ENCODE data around the gene KLHL29.

The KLHL29 gene

DNA sequence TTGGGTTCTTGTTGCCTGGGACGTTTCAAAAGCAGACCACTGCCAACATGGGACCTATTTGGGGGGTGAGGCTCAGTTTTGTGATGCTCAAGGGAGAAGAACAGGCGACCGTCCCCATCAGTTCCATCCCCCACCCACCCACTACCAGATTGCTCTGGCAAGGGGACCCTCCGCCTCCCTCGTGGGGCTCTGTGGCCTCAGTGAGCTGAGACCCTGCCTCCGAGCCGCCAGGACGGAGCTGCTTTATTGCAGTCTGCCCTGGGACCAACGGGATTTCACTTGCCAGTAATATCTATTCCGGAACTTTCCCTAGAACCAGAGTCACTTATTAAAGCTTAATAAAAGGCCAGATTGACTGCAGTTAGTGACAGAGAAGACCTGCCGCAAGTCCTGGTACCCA, 146.3 kb downstream of the KLHL29 start:
- no peak for DNase-seq (ENCODE audit: low read depth in 2 of 2)

GRCh38 chr2:23531881-23532280, 146.9 kb downstream of the KLHL29 start:
- no peak for DNase-seq (ENCODE audit: low read depth in 2 of 2)

DNA sequence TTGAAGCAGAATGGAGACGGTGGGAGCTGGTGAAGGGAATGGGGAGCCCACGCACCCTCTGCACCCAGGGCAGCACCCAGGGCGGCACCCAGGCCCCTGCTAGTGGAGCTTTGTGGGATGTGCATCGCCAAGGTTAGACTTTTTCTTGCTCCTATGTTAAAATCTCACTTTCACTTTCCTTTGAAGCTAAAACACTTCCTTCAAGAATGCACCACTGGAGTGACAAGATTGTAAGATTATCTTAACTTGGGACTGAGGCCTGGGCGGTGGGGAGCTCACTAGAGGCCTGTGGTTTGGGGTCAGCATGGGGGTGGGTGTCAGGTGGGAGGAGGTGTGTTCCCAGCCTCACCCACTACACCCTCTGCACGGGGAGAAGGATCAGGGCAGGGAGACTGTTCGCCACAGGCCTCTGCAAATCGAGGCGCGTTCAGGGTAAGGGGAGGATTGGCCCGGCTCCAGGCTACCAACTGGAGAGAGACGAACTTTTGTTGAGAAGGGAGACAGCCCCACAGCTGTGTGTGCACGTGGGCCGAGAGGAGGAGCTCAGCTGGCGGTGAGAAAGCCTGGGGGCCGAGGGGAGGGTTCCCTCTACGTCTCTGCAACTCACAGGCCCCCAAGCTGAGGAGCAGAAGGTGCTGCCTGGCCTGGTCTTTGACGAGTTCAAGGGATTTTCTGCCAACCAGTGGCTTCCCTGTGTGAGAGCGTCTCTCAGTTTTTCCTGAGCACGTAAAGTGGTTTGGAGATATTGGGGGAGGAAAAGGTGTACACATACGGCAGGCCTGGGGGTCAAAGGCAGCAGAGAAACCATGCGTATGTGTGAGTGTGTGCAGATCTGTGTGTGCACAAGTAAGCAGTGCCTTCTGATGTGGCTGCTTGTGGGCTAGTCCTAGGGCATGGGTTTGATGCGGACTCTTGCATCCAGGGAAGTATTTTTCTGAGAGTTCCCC, 147.7 kb downstream of the KLHL29 start:
- DNase-seq (ENCODE audit: low read depth in 2 of 2), result no peak

GRCh38 chr2:23533338-23533695, 148.3 kb downstream of the KLHL29 start:
- DNase-seq (ENCODE audit: low read depth in 2 of 2), result no peak

- no peak for DNase-seq (ENCODE audit: low read depth in 2 of 2)
Observed at GRCh38 chr2:23534771-23535170, 149.8 kb downstream of the KLHL29 start.

- DNase-seq (ENCODE audit: low read depth in 2 of 2), result no peak
Observed at GRCh38 chr2:23536326-23536725, 151.3 kb downstream of the KLHL29 start.

DNA sequence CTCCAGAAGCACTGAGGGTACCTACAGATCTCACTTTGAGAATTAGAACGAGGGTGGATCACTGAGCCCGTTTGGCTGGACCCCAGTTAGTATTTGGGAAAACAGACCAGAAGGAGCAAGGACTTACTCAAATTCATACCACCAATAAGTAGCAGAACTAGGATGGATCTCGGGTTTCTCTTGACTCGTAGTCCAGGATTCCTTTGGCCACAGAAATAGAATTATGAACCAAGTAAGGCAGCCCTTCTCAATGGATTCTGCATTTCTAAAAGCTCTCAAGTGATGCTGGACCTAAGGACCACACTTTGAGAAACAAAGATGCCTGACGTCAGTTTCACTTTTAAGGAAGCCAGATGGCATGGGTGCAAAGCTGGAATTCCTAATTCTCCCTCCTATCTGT, 153.0 kb downstream of the KLHL29 start:
- DNase-seq (ENCODE audit: low read depth in 2 of 2), result no peak

DNA sequence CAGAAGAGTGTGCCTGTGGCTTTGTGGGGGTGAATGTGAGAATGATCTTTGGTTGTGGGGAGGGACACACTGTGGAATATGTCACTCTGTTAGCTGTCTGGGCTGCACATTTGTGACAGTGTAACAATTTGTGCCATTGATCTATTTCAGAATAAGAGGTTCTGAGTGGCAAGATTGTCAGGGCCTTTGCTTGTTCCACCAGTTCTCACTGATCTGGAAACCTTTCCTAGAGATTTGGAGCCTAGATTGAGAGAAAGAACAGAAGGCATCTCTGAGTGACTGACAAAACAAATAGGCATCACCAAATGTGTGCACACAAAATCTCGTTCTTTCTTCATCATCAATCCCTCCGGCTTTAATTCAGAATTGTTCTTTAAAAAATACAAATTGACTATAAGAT, 153.6 kb downstream of the KLHL29 start:
- no peak for DNase-seq (ENCODE audit: low read depth in 2 of 2)

- no peak for DNase-seq (ENCODE audit: low read depth in 2 of 2)
Observed at GRCh38 chr2:23540804-23541360, 155.9 kb downstream of the KLHL29 start.

DNA sequence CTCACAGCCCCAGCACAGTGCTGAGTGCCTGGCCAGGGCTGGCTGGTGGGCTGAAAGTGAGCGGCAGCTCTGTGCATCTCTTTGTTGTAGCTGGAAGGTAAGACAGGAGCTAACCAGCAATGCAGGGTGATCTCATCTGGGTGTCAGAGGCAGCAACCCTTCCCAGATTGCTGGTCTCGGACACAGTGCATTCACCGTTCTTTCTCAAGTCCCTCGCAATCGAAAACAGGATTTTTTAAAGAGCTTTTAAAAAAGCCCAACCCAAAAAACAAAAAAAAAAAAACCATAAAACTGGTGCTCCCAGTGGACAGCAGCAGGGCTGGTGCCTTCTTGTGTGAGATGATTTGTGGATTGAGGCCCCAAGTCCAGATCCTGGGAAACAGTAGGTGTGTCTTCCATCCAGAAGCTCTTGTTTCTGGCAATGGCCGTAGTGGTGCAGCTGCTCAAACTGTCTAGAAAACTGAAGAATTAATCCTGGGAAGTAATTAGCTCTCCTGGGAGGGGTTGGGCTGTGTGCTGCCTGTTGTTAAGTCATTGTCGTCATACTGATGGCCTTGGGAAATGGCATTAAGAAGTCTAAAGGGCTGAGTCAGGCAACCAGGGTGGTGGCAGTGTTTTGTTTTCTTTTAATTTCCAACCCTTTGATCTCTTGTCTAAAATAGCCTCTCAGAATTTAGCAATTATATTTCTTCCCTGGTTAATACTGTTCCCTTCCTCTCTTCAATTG, 156.7 kb downstream of the KLHL29 start:
- no peak for DNase-seq (ENCODE audit: low read depth in 2 of 2)

GRCh38 chr2:23542230-23542789, 157.3 kb downstream of the KLHL29 start:
- DNase-seq (ENCODE audit: low read depth in 2 of 2), result no peak

DNA sequence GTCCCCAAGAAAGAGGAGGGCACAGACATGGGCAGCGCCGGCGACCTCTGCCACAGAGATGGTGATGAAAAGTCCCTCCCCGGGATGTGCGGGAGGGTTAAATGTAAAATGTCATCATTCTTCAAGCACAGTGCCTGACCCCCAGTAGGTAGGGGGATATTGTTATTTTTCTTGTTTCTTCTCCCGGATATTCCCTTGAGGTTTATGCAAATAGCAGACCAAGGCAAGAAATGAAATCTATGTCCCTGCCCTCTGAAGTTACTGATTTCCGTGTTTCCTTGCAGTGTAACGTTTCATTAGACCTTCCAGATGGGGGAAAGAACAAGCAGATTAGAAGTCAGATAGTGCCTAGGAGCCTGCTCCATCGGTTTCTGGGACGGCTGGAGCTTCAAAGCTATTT, 158.3 kb downstream of the KLHL29 start:
- no peak for DNase-seq (ENCODE audit: low read depth in 2 of 2)

- DNase-seq (ENCODE audit: low read depth in 2 of 2), result no peak
Observed at GRCh38 chr2:23543728-23544127, 158.7 kb downstream of the KLHL29 start.

- DNase-seq (ENCODE audit: low read depth in 2 of 2), result no peak
Observed at GRCh38 chr2:23544589-23545295, 159.8 kb downstream of the KLHL29 start.

GRCh38 chr2:23545396-23545795, 160.4 kb downstream of the KLHL29 start:
- no peak for DNase-seq (ENCODE audit: low read depth in 2 of 2)

DNA sequence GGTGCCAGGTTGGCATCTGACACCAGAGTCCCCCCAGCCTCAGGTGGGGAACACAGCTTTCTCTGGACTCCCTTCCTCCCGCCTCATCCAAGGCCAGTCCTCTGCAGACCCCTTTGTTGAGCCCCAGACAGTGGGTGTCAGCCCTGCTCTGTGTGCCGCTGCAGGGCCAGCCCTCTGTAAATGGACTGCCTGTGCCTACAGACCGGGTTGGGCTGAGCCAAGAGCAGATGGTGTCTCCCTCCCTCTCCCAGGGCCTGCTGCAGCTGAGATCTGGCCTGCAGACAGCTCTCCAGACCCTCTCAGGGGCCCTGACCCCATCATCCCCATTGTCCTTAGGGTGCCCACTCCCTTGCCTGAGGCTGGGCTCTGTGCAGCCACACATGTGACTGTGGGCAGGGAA, 160.8 kb downstream of the KLHL29 start:
- no peak for DNase-seq (ENCODE audit: low read depth in 2 of 2)

- no peak for DNase-seq (ENCODE audit: low read depth in 2 of 2)
Observed at GRCh38 chr2:23546913-23547312, 161.9 kb downstream of the KLHL29 start.

DNA sequence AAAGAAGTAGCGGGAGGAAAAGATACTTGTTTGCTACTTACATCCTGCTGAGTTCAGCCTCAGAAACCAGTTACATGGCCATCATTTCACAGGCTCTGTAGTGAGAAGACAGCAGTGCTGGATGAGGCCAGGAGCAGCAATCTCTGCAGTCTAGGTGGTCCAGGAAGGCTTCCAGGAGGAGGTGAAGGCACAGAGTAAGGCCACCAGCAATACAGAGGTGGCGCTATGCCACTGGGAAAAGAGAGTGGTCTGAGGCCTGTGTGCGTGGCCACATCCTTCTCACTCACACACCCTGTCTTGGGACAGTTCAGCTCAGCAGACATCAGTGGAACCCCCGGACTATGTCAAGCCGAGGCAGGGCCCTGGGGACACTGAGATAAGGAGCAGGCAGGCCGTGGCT, 162.7 kb downstream of the KLHL29 start:
- no peak for DNase-seq (ENCODE audit: low read depth in 2 of 2)

- DNase-seq (ENCODE audit: low read depth in 2 of 2), result no peak
Observed at GRCh38 chr2:23548143-23548769, 163.3 kb downstream of the KLHL29 start.

DNA sequence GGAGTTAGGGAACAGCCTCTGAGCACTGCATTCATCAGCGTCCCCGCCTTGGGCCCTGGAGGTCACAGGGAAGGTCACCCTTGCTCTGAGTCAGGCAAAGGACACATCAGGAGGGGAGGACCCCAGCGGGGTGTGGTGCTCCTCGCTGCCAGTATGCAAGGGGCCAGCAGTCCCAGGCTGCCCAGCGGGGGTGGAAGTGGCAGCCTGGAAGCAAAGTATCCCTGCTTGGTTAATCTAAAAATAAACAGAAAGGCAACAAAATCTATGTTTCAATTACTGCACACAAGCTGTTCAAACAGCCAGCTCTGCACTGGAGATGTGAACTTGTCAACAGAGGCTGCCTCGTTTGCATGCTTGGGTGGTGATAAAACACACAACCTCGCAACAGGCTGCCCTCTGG, 164.1 kb downstream of the KLHL29 start:
- no peak for DNase-seq (ENCODE audit: low read depth in 2 of 2)

DNA sequence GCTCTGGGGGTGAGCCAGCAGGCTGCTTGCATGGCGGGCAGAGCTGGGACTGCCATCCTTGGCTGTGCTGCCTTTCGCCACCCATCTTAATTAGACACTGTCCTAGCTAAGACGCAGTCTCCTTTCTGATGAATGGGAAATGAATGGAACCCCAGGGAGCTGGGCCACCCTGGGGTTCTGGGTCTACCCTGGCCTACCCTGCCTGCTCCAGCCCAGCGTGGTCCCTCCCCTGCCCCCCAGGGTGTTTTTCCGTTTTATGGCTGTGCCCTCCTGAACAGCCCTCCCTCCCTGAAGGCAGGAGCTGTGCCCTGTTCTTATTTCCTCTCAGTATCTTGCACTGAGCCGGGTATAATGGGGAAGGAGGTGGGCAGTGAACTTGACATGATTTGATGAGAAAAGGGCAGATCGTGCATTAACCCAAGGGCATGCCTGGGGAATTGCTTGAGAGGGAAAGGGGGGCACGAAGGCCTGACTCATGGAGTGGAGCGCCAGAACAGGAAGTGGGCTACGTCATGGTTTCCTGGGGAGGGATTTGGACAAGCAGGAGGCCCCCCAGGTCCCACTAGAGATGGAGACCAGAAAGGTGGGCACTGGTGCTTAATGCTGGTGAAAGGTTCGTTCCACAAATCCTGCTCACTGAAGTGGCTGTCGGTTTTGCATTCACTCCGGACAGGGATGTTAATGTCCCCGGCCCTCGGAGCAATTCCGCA, 165.0 kb downstream of the KLHL29 start:
- no peak for DNase-seq (ENCODE audit: low read depth in 2 of 2)
